SHP77 (cell line): ENCODE data around the gene TRAF4.
"Not testable (repeated sequence)": the region's sequence is repeated elsewhere in the genome, so short reads cannot be mapped to it uniquely, and the experiment has no call there.

Experiments used
- DNase-seq, 2 experiments: peaks; one replicate each; lab custom pipeline; 2025; lab: John Stamatoyannopoulos, UW

TRAF4 gene

GRCh38 chr17:28747801-28748750, 4.3 kb downstream of the TRAF4 start:
- DNase-seq = no peak

GRCh38 chr17:28748852-28749515, 5.2 kb downstream of the TRAF4 start:
- DNase-seq = no peak

- DNase-seq = no peak
Observed at GRCh38 chr17:28749516-28750177, 5.8 kb downstream of the TRAF4 start.

- peak; percentile 90 to 91 for DNase-seq
Observed at GRCh38 chr17:28750178-28751047, 6.6 kb downstream of the TRAF4 start.

GRCh38 chr17:28751600-28752366, 8.0 kb downstream of the TRAF4 start:
- no peak for DNase-seq

- DNase-seq = no peak
Observed at GRCh38 chr17:28755486-28755885, 11.7 kb downstream of the TRAF4 start.

- no peak for DNase-seq
Observed at GRCh38 chr17:28756049-28756804, 12.4 kb downstream of the TRAF4 start.

- DNase-seq = no peak
Observed at GRCh38 chr17:28758411-28759121, 14.8 kb downstream of the TRAF4 start.

GRCh38 chr17:28759256-28759865, 15.6 kb downstream of the TRAF4 start:
- no peak for DNase-seq

GRCh38 chr17:28760601-28761562, 17.1 kb downstream of the TRAF4 start:
- no peak for DNase-seq

- no peak for DNase-seq
Observed at GRCh38 chr17:28763137-28763799, 19.5 kb downstream of the TRAF4 start.

- DNase-seq = peak; percentile 7 to 49
Observed at GRCh38 chr17:28763804-28764266, 20.0 kb downstream of the TRAF4 start.

GRCh38 chr17:28765038-28765437, 21.2 kb downstream of the TRAF4 start:
- DNase-seq = no peak

- no peak for DNase-seq
Observed at GRCh38 chr17:28773736-28774135, 29.9 kb downstream of the TRAF4 start.

GRCh38 chr17:28774206-28774605, 30.4 kb downstream of the TRAF4 start:
- no peak for DNase-seq

- DNase-seq = no peak
Observed at GRCh38 chr17:28777178-28777577, 33.4 kb downstream of the TRAF4 start.

GRCh38 chr17:28779601-28780000, 35.8 kb downstream of the TRAF4 start:
- not testable (repeated sequence) for DNase-seq
